Measurements from ENCODE around the gene SETX.

Gene SETX

GRCh38 chr9:132274861-132275260 is 79.9 kb downstream of the SETX start:
- no peak for DNase-seq

GRCh38 chr9:132269704-132270516 is 84.9 kb downstream of the SETX start:
- peak in 1 of 5 donors; percentile 29 for DNase-seq

GRCh38 chr9:132268725-132269352 is 85.9 kb downstream of the SETX start:
- peak; percentile 23 to 72 (median 53) for DNase-seq

- DNase-seq: no peak
Measured at GRCh38 chr9:132267660-132268059, 87.1 kb downstream of the SETX start.

GRCh38 chr9:132266017-132266416 is 88.8 kb downstream of the SETX start:
- no peak for DNase-seq

DNA sequence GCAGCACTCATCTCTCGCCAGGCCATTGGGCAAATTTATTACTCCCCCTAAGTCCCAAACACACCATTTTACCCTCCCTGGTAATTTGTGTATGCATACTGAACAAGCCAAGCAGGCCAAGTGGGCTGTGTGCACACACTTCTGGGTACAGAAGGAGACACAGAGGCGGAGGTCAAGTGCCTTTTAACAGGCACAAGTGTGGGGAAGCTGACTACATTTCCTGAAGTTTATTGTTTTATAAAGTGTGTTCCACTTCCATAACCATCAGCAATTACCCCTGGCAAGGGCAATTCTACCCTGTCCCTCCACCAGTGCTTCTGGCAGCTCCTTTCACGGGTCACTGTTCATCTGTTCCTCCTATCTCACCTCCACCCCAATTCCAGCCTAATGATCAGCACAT is 93.9 kb downstream of the SETX start:
- DNase-seq: no peak

DNA sequence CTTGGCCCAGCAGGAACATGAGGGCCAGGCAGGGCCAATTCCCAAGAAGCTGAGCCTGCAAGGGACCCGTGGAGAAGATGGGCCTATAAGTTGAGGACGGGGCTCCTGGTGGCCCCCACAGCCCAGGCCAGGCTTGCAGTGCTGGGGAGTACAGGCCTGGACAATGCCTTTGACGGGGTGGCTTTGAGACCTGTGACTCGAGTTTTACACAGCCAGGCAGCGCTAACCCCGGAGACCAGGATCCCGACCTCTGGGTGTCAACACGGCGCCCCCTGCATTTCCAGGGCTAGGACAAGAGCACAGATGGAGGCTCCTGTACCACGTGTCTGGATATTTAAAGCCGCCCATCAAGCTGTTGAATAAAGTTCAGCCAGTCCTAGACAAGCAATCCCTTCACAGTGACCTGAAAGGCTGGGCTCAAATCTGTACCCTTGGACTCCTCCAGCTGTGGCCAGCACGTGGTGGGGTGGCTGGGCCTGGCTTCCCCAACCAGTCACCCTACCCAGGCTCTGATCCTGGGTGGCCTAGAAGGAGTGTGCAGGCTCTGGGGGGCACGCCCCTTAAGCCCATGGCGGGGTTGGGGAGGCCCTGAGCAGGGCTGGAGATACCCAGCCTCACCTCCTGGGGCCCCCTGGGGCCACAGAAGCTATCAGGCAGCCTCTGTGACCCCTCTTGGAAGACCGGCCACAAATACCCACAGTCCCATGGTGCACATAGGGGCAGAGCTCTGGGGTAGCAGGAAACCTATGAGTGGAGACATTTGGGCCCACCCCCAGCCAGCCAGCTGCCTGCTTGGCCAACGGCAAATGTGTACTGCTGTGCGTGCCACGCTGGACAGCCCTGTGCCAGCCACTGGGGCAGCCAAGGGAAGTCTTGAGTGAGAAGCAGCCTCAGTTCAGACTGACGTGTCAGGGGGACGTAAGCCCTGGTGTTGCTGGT is 104.2 kb downstream of the SETX start:
- DNase-seq: no peak

GRCh38 chr9:132249690-132250089 is 105.1 kb downstream of the SETX start:
- DNase-seq: no peak

DNA sequence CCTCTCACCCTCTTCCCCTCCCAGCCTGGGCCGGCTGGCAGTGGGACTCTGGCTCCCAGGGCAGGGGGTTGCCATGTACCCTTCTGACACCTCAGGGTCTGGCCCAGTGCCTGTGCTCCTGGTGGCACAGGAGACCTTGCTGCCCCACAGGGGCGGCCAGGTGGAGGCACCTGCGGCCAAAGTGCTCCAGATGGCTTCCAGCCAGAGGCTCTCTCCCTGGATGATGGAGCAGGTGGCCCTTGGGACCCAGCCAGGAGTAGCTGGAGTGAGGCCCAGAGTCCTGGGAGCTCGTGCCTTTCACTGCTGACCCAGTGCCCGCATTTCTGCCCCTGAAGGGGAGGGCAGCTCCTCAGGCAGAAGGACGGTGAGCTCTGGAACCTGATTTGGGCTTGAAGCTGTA is 105.7 kb downstream of the SETX start:
- no peak for DNase-seq

DNA sequence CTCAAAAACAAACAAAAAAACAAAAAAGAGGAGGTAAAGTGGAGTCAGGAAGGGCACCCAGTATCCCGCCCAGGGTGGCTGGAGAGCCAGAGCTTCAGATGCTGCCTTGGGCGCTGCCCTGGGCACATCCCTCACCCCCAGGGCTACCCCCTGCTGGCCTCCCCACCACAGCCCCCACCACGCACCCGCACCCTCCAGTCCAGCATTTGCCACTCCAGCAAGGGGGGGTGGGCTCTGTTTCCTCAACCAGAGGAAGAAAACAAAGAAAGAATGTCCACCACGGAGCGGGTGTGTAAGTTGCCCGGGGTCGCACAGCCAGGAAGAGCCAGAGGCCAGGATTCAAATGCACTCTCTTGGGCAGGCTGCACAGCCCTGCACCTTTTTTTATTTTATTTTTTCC is 106.8 kb downstream of the SETX start:
- no peak for DNase-seq

DNA sequence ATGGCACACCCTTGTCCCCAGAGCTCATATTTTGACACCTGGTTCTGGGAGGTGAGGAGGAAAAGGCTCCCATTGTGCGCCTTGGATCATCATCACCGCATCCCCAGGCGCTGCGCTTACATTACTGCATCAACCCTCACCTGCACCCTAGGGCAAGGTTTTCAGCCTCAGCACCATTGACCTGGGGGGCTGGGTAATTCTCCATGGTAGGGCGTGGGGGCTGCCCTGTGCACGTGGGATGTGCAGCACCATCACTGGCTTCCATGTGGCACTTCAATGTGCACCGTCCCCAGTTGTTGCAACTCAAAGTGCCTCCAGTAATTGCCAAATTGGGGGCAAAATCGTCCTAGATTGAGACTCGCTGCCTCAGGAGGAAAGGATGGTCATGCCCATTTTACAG is 109.3 kb downstream of the SETX start:
- no peak for DNase-seq

DNA sequence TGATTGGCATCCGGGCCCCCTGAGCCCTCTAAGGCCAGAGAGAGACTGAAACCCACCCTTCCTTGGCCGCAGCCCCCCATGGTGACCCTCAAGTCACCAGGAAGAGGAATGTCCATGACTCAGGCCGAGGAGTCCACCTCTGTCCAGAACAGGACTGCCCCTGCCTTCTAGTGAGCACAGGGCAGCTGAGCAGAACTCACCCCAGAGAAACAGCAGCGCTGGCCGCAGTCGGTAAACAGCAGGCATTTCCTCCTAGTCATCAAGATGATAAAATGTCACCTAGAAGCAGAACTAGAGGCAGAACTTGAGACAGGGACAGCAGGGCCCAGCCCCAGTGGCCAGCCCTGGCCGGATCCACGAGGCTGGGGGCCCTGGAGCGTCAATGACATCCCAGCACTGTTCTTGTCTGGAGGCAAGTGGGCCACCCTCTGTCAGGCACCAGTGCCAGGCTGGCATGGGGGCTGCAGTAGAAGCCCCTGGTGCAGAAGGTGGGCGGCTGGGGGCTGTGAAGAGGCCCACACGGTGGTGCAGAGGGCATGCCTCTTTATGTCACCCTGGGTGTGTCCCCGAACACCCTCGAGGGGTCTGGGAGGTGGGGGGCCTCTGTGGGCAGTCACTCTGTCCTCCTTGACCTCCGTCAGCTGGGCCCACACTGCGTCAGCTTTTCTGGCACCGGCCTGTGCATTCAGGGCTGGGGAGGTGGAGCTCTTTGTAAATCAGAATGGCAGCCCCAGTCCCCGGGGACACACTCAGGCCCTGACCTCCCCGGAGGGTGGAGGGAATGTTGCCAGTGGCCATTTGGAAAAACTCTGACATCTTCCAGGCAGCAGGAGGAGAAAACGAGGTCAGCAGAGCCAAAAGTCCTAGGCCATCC is 110.0 kb downstream of the SETX start:
- no peak for DNase-seq

GRCh38 chr9:132243156-132244074 is 111.4 kb downstream of the SETX start:
- DNase-seq: no peak

DNA sequence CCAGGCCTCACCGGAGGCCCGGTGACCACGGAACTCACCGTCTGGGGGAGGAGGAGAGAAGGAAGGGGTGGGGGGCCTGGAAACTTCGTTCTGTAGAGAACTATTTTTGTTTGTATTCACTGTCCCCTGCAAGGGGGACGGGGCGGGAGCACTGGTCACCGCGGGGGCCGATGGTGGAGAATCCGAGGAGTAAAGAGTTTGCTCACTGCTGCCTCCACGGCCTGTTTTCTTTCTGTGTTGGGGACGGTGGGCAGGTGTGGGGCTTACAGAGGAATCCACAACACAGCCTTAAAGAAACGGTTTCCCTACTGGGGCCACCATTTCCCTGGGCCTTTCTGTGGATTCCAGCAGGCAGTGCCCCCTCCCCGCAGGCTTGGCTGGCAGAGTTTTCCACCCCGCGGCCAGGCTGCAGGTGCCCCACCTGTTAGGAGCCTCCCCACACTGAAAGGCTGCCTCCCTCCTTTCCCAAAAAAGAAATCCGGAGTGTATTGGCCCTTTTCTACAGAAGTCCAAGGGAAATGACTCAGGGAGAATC is 112.1 kb downstream of the SETX start:
- no peak for DNase-seq

GRCh38 chr9:132241840-132242620 is 112.8 kb downstream of the SETX start:
- DNase-seq: peak in 4 of 5 donors; percentile 46 to 65 (median 56)

GRCh38 chr9:132241483-132241839 is 113.3 kb downstream of the SETX start:
- no peak for DNase-seq

- DNase-seq: peak; percentile 98 to 100 (median 99)
Measured at GRCh38 chr9:132240841-132241482, 113.8 kb downstream of the SETX start.

GRCh38 chr9:132239999-132240840 is 114.6 kb downstream of the SETX start:
- DNase-seq: no peak

DNA sequence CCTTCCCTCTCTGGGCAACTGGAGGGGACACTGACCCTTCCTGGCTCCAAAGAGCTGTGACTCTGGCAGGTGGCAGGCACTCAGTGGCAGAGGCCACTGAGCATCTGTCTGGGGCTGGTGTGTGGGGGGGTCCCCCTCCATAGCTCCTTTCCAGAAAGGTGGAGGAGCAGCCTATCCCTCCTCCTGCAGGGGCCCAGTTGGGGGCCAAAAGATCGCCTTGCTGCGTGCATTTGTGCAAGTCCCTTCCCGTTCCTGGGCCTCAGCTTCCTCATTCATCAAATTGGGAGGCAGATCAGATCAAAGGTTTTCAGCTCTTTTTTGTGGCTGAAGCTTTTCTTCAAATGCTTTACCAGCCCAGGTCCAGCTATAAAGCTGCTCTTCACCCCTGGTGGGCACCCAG is 115.3 kb downstream of the SETX start:
- DNase-seq: no peak

Measured in T-helper 1 cell (primary cell).